DND-41 (cell line): ENCODE results near the gene PDE3B.
A peak's percentile ranks its signal among the peaks of the same experiment; 100 is the strongest.

Experiments
- ATAC-seq: fragments of 200-7000 bp; cut with Tn5 transposase; 3 replicates; pipeline ENCODE4 v1.9.1; 2021; ENCODE audit warnings: low read depth; ENCODE audit not compliant: insufficient read depth
- DNase-seq: peaks from one replicate; pipeline ENCODE4 v3.0.0-alpha.2; 2020
- H2AFZ ChIP-seq: 2 replicates; pipeline ENCODE4 v1.6.0; 2012; ENCODE audit warnings: low read depth, low read length
- H3K27ac ChIP-seq: 2 replicates; pipeline ENCODE4 v1.5.1; 2012; ENCODE audit warnings: low read length, inconsistent platforms
- H3K27me3 ChIP-seq: fragments of 200-600 bp; sonication (generic); 2 replicates; pipeline ENCODE4 v1.6.0; 2012; ENCODE audit warnings: low read length, mild to moderate bottlenecking, inconsistent platforms; ENCODE audit not compliant: insufficient read depth, poor library complexity
- H3K36me3 ChIP-seq: 2 replicates; pipeline ENCODE4 v1.5.1; 2012; ENCODE audit warnings: low read length, inconsistent platforms; ENCODE audit not compliant: insufficient read depth
- H3K4me1 ChIP-seq: 2 replicates; pipeline ENCODE4 v1.5.1; 2012; ENCODE audit warnings: mild to moderate bottlenecking, low read length; ENCODE audit not compliant: insufficient read depth
- H3K4me2 ChIP-seq: 2 replicates; pipeline ENCODE4 v1.6.0; 2012; ENCODE audit warnings: mild to moderate bottlenecking, moderate library complexity, low read length, inconsistent platforms; ENCODE audit not compliant: insufficient read depth
- H3K4me3 ChIP-seq, 2 experiments: fragments of 200-600 bp in 1 of 2; shearing (Covaris generic) in 1 of 2; 2 replicates each; pipeline ENCODE4 v1.5.1; 2012 to 2016; ENCODE audit warnings: inconsistent platforms in 2 of 2, low read length in 2 of 2, mild to moderate bottlenecking in 2 of 2, low read depth in 1 of 2, moderate library complexity in 1 of 2
- H3K79me2 ChIP-seq: 2 replicates; pipeline ENCODE4 v1.6.0; 2012; ENCODE audit warnings: low read length, inconsistent platforms; ENCODE audit not compliant: insufficient read depth
- H3K9ac ChIP-seq: 2 replicates; pipeline ENCODE4 v1.6.0; 2012; ENCODE audit warnings: low read depth, mild to moderate bottlenecking, inconsistent platforms, low read length, moderate library complexity
- H3K9me3 ChIP-seq: 2 replicates; pipeline ENCODE4 v1.5.1; 2012; ENCODE audit warnings: low read length, moderate library complexity, mild to moderate bottlenecking, inconsistent platforms; ENCODE audit not compliant: insufficient read depth, severe bottlenecking
- H4K20me1 ChIP-seq: 2 replicates; pipeline ENCODE4 v1.6.0; 2012; ENCODE audit warnings: low read length; ENCODE audit not compliant: insufficient read depth
- EZH2 ChIP-seq: IDR thresholded peaks from 3 replicates; pipeline ENCODE4 v1.6.1; 2012; ENCODE audit warnings: borderline replicate concordance, low read depth, mild to moderate bottlenecking, moderate library complexity, low read length, inconsistent platforms; ENCODE audit not compliant: severe bottlenecking
- TF ChIP-seq, protein P1 (sequence below): IDR thresholded peaks from 2 replicates; pipeline ENCODE4 v1.5.1; 2012; ENCODE audit warnings: borderline replicate concordance, low read length, moderate library complexity, mild to moderate bottlenecking; ENCODE audit not compliant: poor library complexity, severe bottlenecking; ENCODE audit errors: extremely low read depth

The PDE3B gene

DNA sequence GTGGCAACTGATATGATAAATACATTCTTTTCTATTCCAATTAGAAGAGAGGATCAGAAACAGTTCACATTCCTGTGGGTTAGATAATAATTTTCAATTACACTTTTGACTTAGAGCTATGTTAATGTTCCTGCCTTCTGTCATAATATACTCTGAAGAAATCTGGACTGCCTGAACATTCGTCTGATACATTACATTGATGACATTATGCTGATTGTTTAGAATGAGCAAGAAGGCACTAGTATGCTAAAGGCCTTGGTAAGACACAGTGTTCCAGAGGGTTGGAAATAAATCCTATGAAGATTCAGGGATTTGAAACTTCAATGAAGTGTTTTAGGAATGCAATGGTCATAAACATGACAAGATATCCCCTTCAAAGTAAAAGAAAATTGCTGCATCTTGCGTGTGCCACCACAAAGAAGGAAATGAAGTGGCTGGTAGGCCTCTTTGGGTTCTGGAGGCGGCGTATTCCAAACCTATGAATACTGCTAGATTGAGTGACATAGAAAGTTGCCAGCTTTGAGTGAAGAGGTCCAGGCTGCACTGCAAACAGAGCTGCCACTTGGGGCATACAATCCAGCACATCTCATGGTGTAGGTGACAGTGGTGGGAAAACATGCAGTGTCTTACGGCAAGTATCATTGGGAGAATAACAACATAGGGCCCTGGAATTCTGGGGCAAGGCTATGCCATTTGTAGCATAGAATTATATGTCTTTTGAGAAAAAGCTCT is 21.2 kb upstream of the PDE3B start:
- Histone ChIP-seq H4K20me1 (no peaks in the 10 kb centered on the region), H3K4me2 (no peak overlapping the region), H3K4me1 (peaks cover 21% of the 10 kb centered on the region), H3K9me3 (no peaks in the 10 kb centered on the region), H3K27ac (no peak overlapping the region), H2AFZ (no peak overlapping the region), H3K27me3 (no peaks in the 10 kb centered on the region), H3K9ac (no peak overlapping the region), H3K79me2 (peaks cover 5% of the 10 kb centered on the region; the same call in 1 of the 2 replicates), H3K36me3 (peaks cover 7% of the 10 kb centered on the region; the same call in 1 of the 2 replicates), H3K4me3 (no peak overlapping the region)
- TF ChIP-seq, protein P1, sequence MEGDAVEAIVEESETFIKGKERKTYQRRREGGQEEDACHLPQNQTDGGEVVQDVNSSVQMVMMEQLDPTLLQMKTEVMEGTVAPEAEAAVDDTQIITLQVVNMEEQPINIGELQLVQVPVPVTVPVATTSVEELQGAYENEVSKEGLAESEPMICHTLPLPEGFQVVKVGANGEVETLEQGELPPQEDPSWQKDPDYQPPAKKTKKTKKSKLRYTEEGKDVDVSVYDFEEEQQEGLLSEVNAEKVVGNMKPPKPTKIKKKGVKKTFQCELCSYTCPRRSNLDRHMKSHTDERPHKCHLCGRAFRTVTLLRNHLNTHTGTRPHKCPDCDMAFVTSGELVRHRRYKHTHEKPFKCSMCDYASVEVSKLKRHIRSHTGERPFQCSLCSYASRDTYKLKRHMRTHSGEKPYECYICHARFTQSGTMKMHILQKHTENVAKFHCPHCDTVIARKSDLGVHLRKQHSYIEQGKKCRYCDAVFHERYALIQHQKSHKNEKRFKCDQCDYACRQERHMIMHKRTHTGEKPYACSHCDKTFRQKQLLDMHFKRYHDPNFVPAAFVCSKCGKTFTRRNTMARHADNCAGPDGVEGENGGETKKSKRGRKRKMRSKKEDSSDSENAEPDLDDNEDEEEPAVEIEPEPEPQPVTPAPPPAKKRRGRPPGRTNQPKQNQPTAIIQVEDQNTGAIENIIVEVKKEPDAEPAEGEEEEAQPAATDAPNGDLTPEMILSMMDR: peak; percentile 22
- no peak for TF ChIP-seq EZH2
- no peak for DNase-seq
- no peak for ATAC-seq

DNA sequence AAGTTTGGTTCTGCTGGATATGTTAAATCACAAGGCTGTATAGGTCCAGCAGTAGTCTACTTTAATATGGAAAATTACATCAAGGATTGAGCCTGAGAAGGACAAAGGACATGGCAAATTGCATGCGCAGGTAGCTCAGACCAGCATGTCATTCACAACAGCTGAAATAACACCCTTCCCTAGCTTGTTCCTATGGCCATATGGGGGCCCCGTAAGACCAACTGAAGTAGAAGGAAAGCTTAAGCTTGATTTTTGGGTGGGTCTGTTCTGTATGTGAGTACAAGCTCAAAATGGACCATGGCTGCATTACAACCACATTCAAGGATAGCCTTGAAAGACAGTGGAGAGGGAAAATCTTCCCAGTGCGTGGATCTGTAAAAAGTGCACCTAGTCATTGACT is 20.6 kb upstream of the PDE3B start:
- H3K27ac ChIP-seq: no peak overlapping the region
- H3K4me3 ChIP-seq: no peak overlapping the region
- H3K79me2 ChIP-seq: peaks cover 5% of the 10 kb centered on the region; the same call in 1 of the 2 replicates
- H2AFZ ChIP-seq: no peak overlapping the region
- no peak overlapping the region for H3K4me2 ChIP-seq
- no peaks in the 10 kb centered on the region for H4K20me1 ChIP-seq
- peaks cover 25% of the 10 kb centered on the region for H3K4me1 ChIP-seq
- DNase-seq (no peak), ATAC-seq (no peak)
- H3K36me3 ChIP-seq: peaks cover 7% of the 10 kb centered on the region; the same call in 1 of the 2 replicates
- TF ChIP-seq, protein P1: peak; percentile 31
- TF ChIP-seq EZH2: no peak
- no peaks in the 10 kb centered on the region for H3K27me3 ChIP-seq
- no peaks in the 10 kb centered on the region for H3K9me3 ChIP-seq
- H3K9ac ChIP-seq: no peak overlapping the region

DNA sequence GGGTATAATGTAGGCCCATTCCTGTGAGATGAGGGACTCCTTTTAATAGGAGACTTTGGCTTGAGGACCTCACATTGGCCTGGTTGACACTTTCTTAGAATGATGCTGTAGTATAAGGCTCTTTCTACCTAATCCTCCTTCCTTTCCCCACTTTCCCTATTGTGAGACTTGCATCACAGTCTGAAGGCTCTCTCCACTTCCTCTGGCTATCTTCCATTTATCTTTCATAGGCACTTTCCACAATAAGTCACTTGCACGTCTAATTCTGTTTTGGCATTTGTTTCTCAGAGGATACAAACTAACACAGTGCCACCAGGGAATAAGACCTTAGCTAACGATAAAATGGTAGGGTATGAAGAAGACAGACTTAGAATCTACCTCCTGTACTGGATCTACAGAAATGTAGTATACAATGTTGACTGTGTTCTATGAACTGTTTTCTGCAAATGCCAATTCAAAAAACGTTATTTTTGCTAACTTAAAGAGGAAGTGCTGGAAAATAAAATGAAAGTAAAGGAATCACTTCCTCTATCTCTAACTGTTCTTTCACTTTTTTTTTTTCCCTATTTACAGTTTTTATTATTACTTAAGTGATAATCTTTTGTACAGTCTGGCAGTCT is 17.9 kb upstream of the PDE3B start:
- no peaks in the 10 kb centered on the region for H3K27me3 ChIP-seq
- H3K79me2 ChIP-seq: peaks cover 5% of the 10 kb centered on the region; the same call in 1 of the 2 replicates

More for the DNA sequence above, 17.9 kb upstream of the PDE3B start:
- DNase-seq (no peak), ATAC-seq (peak; percentile 57)
- TF ChIP-seq, protein P1: no peak
- TF ChIP-seq EZH2: no peak
- Histone ChIP-seq H4K20me1 (no peaks in the 10 kb centered on the region), H3K36me3 (peaks cover 7% of the 10 kb centered on the region; the same call in 1 of the 2 replicates), H3K4me1 (peaks cover 25% of the 10 kb centered on the region), H3K27ac (peak overlapping the region; percentile 77), H3K9me3 (no peaks in the 10 kb centered on the region), H3K4me3 (peak overlapping the region in 1 of 2 experiments; percentile 9; a peak in 2 of 4 replicates), H2AFZ (peak overlapping the region; percentile 61; the same call in 1 of the 2 replicates), H3K9ac (peak overlapping the region; percentile 29), H3K4me2 (peak overlapping the region; percentile 51; the same call in 1 of the 2 replicates)
